ENCODE measurements around the gene PMAIP1. TPM values are rescaled to one million over a fixed set of nuclear protein-coding genes. Genes with fewer than 3 reads are reported as not detected.
"Not testable (repeated sequence)": the region's sequence is repeated elsewhere in the genome, so short reads cannot be mapped to it uniquely, and the experiment has no call there.

Gene PMAIP1
- total RNA-seq, 3 donors from 2014 or later: 1.1 to 7.5 (median 5.3) TPM

- Histone ChIP-seq H3K27ac (no peak overlapping the region), H3K4me1 (no peaks in the 10 kb centered on the region), H3K27me3 (no peaks in the 10 kb centered on the region), H3K4me3 (no peak overlapping the region), H3K36me3 (no peaks in the 10 kb centered on the region), H3K9me3 (no peaks in the 10 kb centered on the region)
- TF ChIP-seq POLR2AphosphoS5 (IDR thresholded peaks at IDR 0.05) (no peak), CTCF (IDR thresholded peaks at IDR 0.05) (no peak)
- intact Hi-C loops (cut with DNase I; ENCODE audit: low total_unique reads): no loop called here
- DNase-seq (ENCODE audit: low spot score in 2 of 2): no peak
Measured at GRCh38 chr18:59877361-59877760, 22.4 kb upstream of the PMAIP1 start.

GRCh38 chr18:59878644-59879043 lies 21.2 kb upstream of the PMAIP1 start:
- intact Hi-C loops (cut with DNase I; ENCODE audit: low total_unique reads): no loop called here
- Histone ChIP-seq H3K27ac (no peak overlapping the region), H3K27me3 (no peaks in the 10 kb centered on the region), H3K4me1 (no peaks in the 10 kb centered on the region), H3K9me3 (no peaks in the 10 kb centered on the region), H3K36me3 (no peaks in the 10 kb centered on the region), H3K4me3 (no peak overlapping the region)
- TF ChIP-seq POLR2A (IDR thresholded peaks at IDR 0.05) (no peak), CTCF (IDR thresholded peaks at IDR 0.05) (no peak), POLR2AphosphoS5 (IDR thresholded peaks at IDR 0.05) (no peak)
- DNase-seq (ENCODE audit: low spot score in 2 of 2): no peak

GRCh38 chr18:59881728-59882656 lies 17.8 kb upstream of the PMAIP1 start:
- H3K36me3 ChIP-seq: no peaks in the 10 kb centered on the region
- no peaks in the 10 kb centered on the region for H3K27me3 ChIP-seq
- no peaks in the 10 kb centered on the region for H3K9me3 ChIP-seq
- H3K27ac ChIP-seq: peak overlapping the region; percentile 35 to 72
- no peaks in the 10 kb centered on the region for H3K4me1 ChIP-seq
- DNase-seq (ENCODE audit: low spot score in 2 of 2): no peak
- intact Hi-C loops (cut with DNase I; ENCODE audit: low total_unique reads): no loop called here
- TF ChIP-seq POLR2A (IDR thresholded peaks at IDR 0.05) (no peak), CTCF (IDR thresholded peaks at IDR 0.05) (no peak), POLR2AphosphoS5 (IDR thresholded peaks at IDR 0.05) (no peak)
- no peak overlapping the region for H3K4me3 ChIP-seq

GRCh38 chr18:59884351-59884750 lies 15.4 kb upstream of the PMAIP1 start:
- no peaks in the 10 kb centered on the region for H3K9me3 ChIP-seq
- no peaks in the 10 kb centered on the region for H3K4me1 ChIP-seq
- intact Hi-C loops (cut with DNase I; ENCODE audit: low total_unique reads): no loop called here
- no peak for TF ChIP-seq POLR2A (IDR thresholded peaks at IDR 0.05)
- TF ChIP-seq CTCF (IDR thresholded peaks at IDR 0.05): no peak
- no peak for TF ChIP-seq POLR2AphosphoS5 (IDR thresholded peaks at IDR 0.05)
- H3K36me3 ChIP-seq: no peaks in the 10 kb centered on the region
- no peaks in the 10 kb centered on the region for H3K27me3 ChIP-seq
- DNase-seq (ENCODE audit: low spot score in 2 of 2): no peak
- no peak overlapping the region for H3K27ac ChIP-seq
- no peak overlapping the region for H3K4me3 ChIP-seq

GRCh38 chr18:59885579-59886163 lies 14.1 kb upstream of the PMAIP1 start:
- DNase-seq (ENCODE audit: low spot score in 2 of 2): no peak
- Histone ChIP-seq H3K4me1 (no peaks in the 10 kb centered on the region), H3K4me3 (no peak overlapping the region), H3K36me3 (no peaks in the 10 kb centered on the region), H3K27me3 (no peaks in the 10 kb centered on the region), H3K9me3 (no peaks in the 10 kb centered on the region), H3K27ac (peak overlapping the region in 1 of 2 donors; percentile 42)
- intact Hi-C loops (cut with DNase I; ENCODE audit: low total_unique reads): no loop called here
- TF ChIP-seq CTCF (IDR thresholded peaks at IDR 0.05): no peak
- TF ChIP-seq POLR2AphosphoS5 (IDR thresholded peaks at IDR 0.05): no peak
- no peak for TF ChIP-seq POLR2A (IDR thresholded peaks at IDR 0.05)

- H3K4me3 ChIP-seq; DNase-seq (ENCODE audit: low spot score in 2 of 2); H3K27ac ChIP-seq; H3K9me3 ChIP-seq; intact Hi-C loops (cut with DNase I; ENCODE audit: low total_unique reads); H3K27me3 ChIP-seq; H3K4me1 ChIP-seq; H3K36me3 ChIP-seq: not testable (repeated sequence)
Measured at GRCh38 chr18:59886399-59886798, 13.4 kb upstream of the PMAIP1 start.
